WTC11 (cell line): ENCODE measurements around the gene GSTA4.

ENCODE experiments used
- CBFB ChIP-seq: sonication (generic); formaldehyde crosslinking; IDR thresholded peaks from 2 replicates; pipeline ENCODE4 v1.8.1; 2022; ENCODE audit warnings: mild to moderate bottlenecking, low read depth, missing genetic modification reagents
- NR1H2 ChIP-seq: sonication (generic); formaldehyde crosslinking; IDR thresholded peaks from 2 replicates; pipeline ENCODE4 v1.9.0; 2021; ENCODE audit warnings: mild to moderate bottlenecking, moderate library complexity, missing genetic modification reagents
- SP1 ChIP-seq: sonication (generic); formaldehyde crosslinking; conservative IDR thresholded peaks from 2 replicates; pipeline ENCODE4 v1.8.1; 2022; ENCODE audit warnings: missing genetic modification reagents

- TF ChIP-seq NR1H2 (CRISPR knock-in tag) (no peak), CBFB (CRISPR knock-in tag) (no peak), SP1 (CRISPR knock-in tag) (no peak)
These were observed 32.4 kb downstream of the GSTA4 start for GRCh38 chr6:52962701-52963100.
